GM19467 (cell line): ENCODE measurements around the gene LRRC36.
A peak's percentile ranks its signal among the peaks of the same experiment; 100 is the strongest.

ENCODE experiments used
- ATAC-seq: cut with Tn5 transposase; IDR thresholded peaks from one replicate; pipeline ENCODE4 v1.9.1; 2021; ENCODE audit warnings: mild to moderate bottlenecking, moderate library complexity; ENCODE audit not compliant: unreplicated experiment

The LRRC36 gene

GRCh38 chr16:67291461-67291860 lies 35.2 kb upstream of the LRRC36 start:
- no peak for ATAC-seq

GRCh38 chr16:67294171-67294757 lies 32.4 kb upstream of the LRRC36 start:
- no peak for ATAC-seq

- no peak for ATAC-seq
These were observed 31.7 kb upstream of the LRRC36 start for GRCh38 chr16:67294938-67295361.

- ATAC-seq = no peak
These were observed 30.2 kb upstream of the LRRC36 start for GRCh38 chr16:67296420-67296819.

GRCh38 chr16:67298277-67298676 lies 28.3 kb upstream of the LRRC36 start:
- no peak for ATAC-seq

- ATAC-seq = no peak
These were observed 27.3 kb upstream of the LRRC36 start for GRCh38 chr16:67299269-67299668.

GRCh38 chr16:67301080-67301782 lies 25.4 kb upstream of the LRRC36 start:
- ATAC-seq = no peak

- ATAC-seq = no peak
These were observed 24.5 kb upstream of the LRRC36 start for GRCh38 chr16:67302076-67302475.

- ATAC-seq = no peak
These were observed 23.6 kb upstream of the LRRC36 start for GRCh38 chr16:67302970-67303369.

- no peak for ATAC-seq
These were observed 22.6 kb upstream of the LRRC36 start for GRCh38 chr16:67304020-67304419.

GRCh38 chr16:67305216-67306071 lies 21.2 kb upstream of the LRRC36 start:
- ATAC-seq = no peak

- ATAC-seq = no peak
These were observed 16.1 kb upstream of the LRRC36 start for GRCh38 chr16:67310561-67310960.

GRCh38 chr16:67311607-67312488 lies 14.8 kb upstream of the LRRC36 start:
- peak; percentile 52 for ATAC-seq

GRCh38 chr16:67312719-67313118 lies 13.9 kb upstream of the LRRC36 start:
- no peak for ATAC-seq

GRCh38 chr16:67317853-67318252 lies 8.8 kb upstream of the LRRC36 start:
- ATAC-seq = no peak

GRCh38 chr16:67326115-67326471 lies 522 bp upstream of the LRRC36 start:
- no peak for ATAC-seq

GRCh38 chr16:67327743-67328142 lies 1.1 kb downstream of the LRRC36 start:
- ATAC-seq = no peak

- no peak for ATAC-seq
These were observed 3.3 kb downstream of the LRRC36 start for GRCh38 chr16:67329901-67330300.

- no peak for ATAC-seq
These were observed 6.7 kb downstream of the LRRC36 start for GRCh38 chr16:67333315-67333714.

- no peak for ATAC-seq
These were observed 9.5 kb downstream of the LRRC36 start for GRCh38 chr16:67336116-67336515.

- no peak for ATAC-seq
These were observed 10.0 kb downstream of the LRRC36 start for GRCh38 chr16:67336648-67337047.
